A673 (cell line): Measurements from ENCODE around the gene ROR1.

ENCODE experiments used
- EZH2 ChIP-seq: fragments of 200-600 bp; sonication (generic); IDR thresholded peaks from 2 replicates; pipeline ENCODE4 v1.6.1; 2017; ENCODE audit warnings: borderline replicate concordance, low read depth, mild to moderate bottlenecking, mixed read lengths, antibody characterized with exemption, low read length; ENCODE audit not compliant: poor library complexity, severe bottlenecking
- TF ChIP-seq, protein P1 (sequence below): fragments of 300-800, 200-600 bp; sonication (generic); conservative IDR thresholded peaks from 2 replicates; pipeline ENCODE4 v1.5.1; 2017; ENCODE audit warnings: low read depth, mild to moderate bottlenecking, antibody characterized with exemption, low read length, moderate library complexity, mixed read lengths

DNA sequence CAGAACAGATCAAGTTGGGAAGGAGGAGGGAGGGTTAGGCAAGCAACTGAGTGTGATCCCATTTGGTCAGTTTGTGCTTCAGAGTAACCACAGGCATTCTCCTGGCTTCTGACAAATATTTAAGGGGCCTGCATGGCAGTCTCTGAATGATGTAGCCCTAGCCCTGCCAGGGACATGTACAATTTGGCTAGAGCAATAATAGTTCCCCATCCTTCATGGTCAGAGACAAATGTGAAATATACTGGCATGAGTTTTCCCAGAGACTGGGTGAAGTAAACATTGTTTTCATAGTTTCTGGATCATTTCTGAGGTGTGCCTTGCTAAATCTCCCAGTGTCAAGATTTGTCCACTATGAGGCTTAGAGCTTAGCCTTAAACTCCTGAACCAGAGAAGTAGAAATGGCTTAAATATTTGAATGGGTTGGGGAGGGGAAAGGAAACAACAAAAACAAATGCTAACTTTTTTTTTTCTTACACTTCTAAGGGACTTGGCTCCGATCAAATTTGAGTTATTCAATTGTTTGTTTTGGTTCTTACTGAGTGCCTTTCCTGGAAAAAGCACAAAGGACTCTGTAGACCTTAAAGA lies 387.6 kb downstream of the ROR1 start:
- TF ChIP-seq, protein P1, sequence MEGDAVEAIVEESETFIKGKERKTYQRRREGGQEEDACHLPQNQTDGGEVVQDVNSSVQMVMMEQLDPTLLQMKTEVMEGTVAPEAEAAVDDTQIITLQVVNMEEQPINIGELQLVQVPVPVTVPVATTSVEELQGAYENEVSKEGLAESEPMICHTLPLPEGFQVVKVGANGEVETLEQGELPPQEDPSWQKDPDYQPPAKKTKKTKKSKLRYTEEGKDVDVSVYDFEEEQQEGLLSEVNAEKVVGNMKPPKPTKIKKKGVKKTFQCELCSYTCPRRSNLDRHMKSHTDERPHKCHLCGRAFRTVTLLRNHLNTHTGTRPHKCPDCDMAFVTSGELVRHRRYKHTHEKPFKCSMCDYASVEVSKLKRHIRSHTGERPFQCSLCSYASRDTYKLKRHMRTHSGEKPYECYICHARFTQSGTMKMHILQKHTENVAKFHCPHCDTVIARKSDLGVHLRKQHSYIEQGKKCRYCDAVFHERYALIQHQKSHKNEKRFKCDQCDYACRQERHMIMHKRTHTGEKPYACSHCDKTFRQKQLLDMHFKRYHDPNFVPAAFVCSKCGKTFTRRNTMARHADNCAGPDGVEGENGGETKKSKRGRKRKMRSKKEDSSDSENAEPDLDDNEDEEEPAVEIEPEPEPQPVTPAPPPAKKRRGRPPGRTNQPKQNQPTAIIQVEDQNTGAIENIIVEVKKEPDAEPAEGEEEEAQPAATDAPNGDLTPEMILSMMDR = no peak
- no peak for TF ChIP-seq EZH2
